Loucy (cell line): ENCODE results near the gene GAPDHS.

Experiments
- H2AFZ ChIP-seq: fragments of 200-600 bp; sonication (generic); 2 replicates; pipeline ENCODE4 v1.6.0; 2016; ENCODE audit warnings: antibody characterized with exemption, mild to moderate bottlenecking, low read length, moderate library complexity
- H3F3A ChIP-seq: fragments of 200-600 bp; 2 replicates; pipeline ENCODE4 v1.6.0; 2016; ENCODE audit warnings: antibody characterized with exemption, low read depth, mild to moderate bottlenecking
- H3K27me3 ChIP-seq: fragments of 200-600 bp; sonication (generic); 2 replicates; pipeline ENCODE4 v1.6.1; 2014; ENCODE audit warnings: low read length, mild to moderate bottlenecking; ENCODE audit not compliant: insufficient read depth, poor library complexity, severe bottlenecking
- H3K36me3 ChIP-seq: fragments of 200-600 bp; sonication (generic); 2 replicates; pipeline ENCODE4 v1.6.1; 2016; ENCODE audit warnings: low read length; ENCODE audit not compliant: insufficient read depth
- H3K4me1 ChIP-seq: fragments of 200-600 bp; sonication (generic); 2 replicates; pipeline ENCODE4 v1.5.1; 2014; ENCODE audit warnings: low read length, mild to moderate bottlenecking; ENCODE audit not compliant: insufficient read depth, poor library complexity, severe bottlenecking
- H3K4me2 ChIP-seq: fragments of 200-600 bp; sonication (generic); 2 replicates; pipeline ENCODE4 v1.6.0; 2014; ENCODE audit warnings: antibody characterized with exemption, low read length, low read depth, mild to moderate bottlenecking; ENCODE audit not compliant: poor library complexity, severe bottlenecking
- H3K4me3 ChIP-seq: fragments of 200-600 bp; sonication (generic); 2 replicates; pipeline ENCODE4 v1.5.1; 2014; ENCODE audit warnings: low read length, mild to moderate bottlenecking, mixed read lengths; ENCODE audit not compliant: poor library complexity, severe bottlenecking
- H3K79me2 ChIP-seq: fragments of 200-600 bp; sonication (generic); 2 replicates; pipeline ENCODE4 v1.6.1; 2014; ENCODE audit warnings: low read length; ENCODE audit not compliant: insufficient read depth
- H3K9ac ChIP-seq: fragments of 200-600 bp; sonication (generic); 2 replicates; pipeline ENCODE4 v1.6.0; 2014; ENCODE audit warnings: mild to moderate bottlenecking, low read depth, low read length, moderate library complexity; ENCODE audit not compliant: poor library complexity, severe bottlenecking
- H3K9me2 ChIP-seq: fragments of 200-600 bp; sonication (generic); replicated peaks from 2 replicates; pipeline ENCODE4 v1.6.1; 2016; ENCODE audit warnings: low read depth, low read length, mixed read lengths
- H3K9me3 ChIP-seq: fragments of 200-600 bp; sonication (generic); 2 replicates; pipeline ENCODE4 v1.6.1; 2014; ENCODE audit warnings: mild to moderate bottlenecking, antibody characterized with exemption, low read length, low read depth; ENCODE audit not compliant: insufficient read depth
- H4K20me1 ChIP-seq: fragments of 200-600 bp; sonication (generic); 2 replicates; pipeline ENCODE4 v1.6.0; 2014; ENCODE audit warnings: antibody characterized with exemption, low read length, mild to moderate bottlenecking; ENCODE audit not compliant: insufficient read depth, poor library complexity, severe bottlenecking
- CTCF ChIP-seq: fragments of 200-600 bp; sonication (generic); conservative IDR thresholded peaks from 2 replicates; pipeline ENCODE4 v1.5.1; 2014; ENCODE audit warnings: mild to moderate bottlenecking, antibody characterized with exemption, low read length
- EZH2phosphoT487 ChIP-seq: fragments of 200-600 bp; IDR thresholded peaks from 2 replicates; pipeline ENCODE4 v1.6.1; 2018; ENCODE audit warnings: antibody characterized with exemption, mild to moderate bottlenecking, moderate library complexity, borderline replicate concordance

The GAPDHS gene

GRCh38 chr19:35497406-35497805, 35.9 kb upstream of the GAPDHS start:
- no peaks in the 10 kb centered on the region for H3K9me3 ChIP-seq
- H3K4me2 ChIP-seq: no peak overlapping the region
- no peaks in the 10 kb centered on the region for H4K20me1 ChIP-seq
- no peak overlapping the region for H2AFZ ChIP-seq
- no peaks in the 10 kb centered on the region for H3K36me3 ChIP-seq
- TF ChIP-seq CTCF (no peak), EZH2phosphoT487 (no peak)
- H3K79me2 ChIP-seq: no peaks in the 10 kb centered on the region
- no peaks in the 10 kb centered on the region for H3K27me3 ChIP-seq
- H3K4me1 ChIP-seq: no peaks in the 10 kb centered on the region
- H3F3A ChIP-seq: no peaks in the 10 kb centered on the region
- H3K9ac ChIP-seq: no peak overlapping the region
- no peak overlapping the region for H3K4me3 ChIP-seq
- H3K9me2 ChIP-seq: no peaks in the 10 kb centered on the region

GRCh38 chr19:35498220-35498619, 35.0 kb upstream of the GAPDHS start:
- H3K4me1 ChIP-seq: no peaks in the 10 kb centered on the region
- no peak overlapping the region for H2AFZ ChIP-seq
- no peaks in the 10 kb centered on the region for H3K9me2 ChIP-seq
- H3K4me2 ChIP-seq: no peak overlapping the region
- H3F3A ChIP-seq: no peaks in the 10 kb centered on the region
- H3K36me3 ChIP-seq: no peaks in the 10 kb centered on the region
- no peak overlapping the region for H3K4me3 ChIP-seq
- H4K20me1 ChIP-seq: no peaks in the 10 kb centered on the region
- H3K27me3 ChIP-seq: no peaks in the 10 kb centered on the region
- H3K9me3 ChIP-seq: no peaks in the 10 kb centered on the region
- no peak for TF ChIP-seq EZH2phosphoT487
- TF ChIP-seq CTCF: no peak
- H3K79me2 ChIP-seq: no peaks in the 10 kb centered on the region
- H3K9ac ChIP-seq: no peak overlapping the region

GRCh38 chr19:35498984-35499527, 34.2 kb upstream of the GAPDHS start:
- no peaks in the 10 kb centered on the region for H3K79me2 ChIP-seq
- no peaks in the 10 kb centered on the region for H3K9me3 ChIP-seq
- no peaks in the 10 kb centered on the region for H3F3A ChIP-seq
- H3K9ac ChIP-seq: no peak overlapping the region
- no peaks in the 10 kb centered on the region for H3K36me3 ChIP-seq
- TF ChIP-seq EZH2phosphoT487 (no peak), CTCF (no peak)
- H3K4me1 ChIP-seq: no peaks in the 10 kb centered on the region
- no peaks in the 10 kb centered on the region for H3K9me2 ChIP-seq
- H2AFZ ChIP-seq: no peak overlapping the region
- H4K20me1 ChIP-seq: no peaks in the 10 kb centered on the region
- H3K4me2 ChIP-seq: no peak overlapping the region
- no peak overlapping the region for H3K4me3 ChIP-seq
- H3K27me3 ChIP-seq: no peaks in the 10 kb centered on the region
